NCI-H2171 treated with DMSO at 0.1 percent for 48 hours (cell line): Measurements from ENCODE around the gene TOR2A.

ENCODE experiments used
- DNase-seq: peaks from one replicate; lab custom pipeline; 2025; lab: John Stamatoyannopoulos, UW

TOR2A gene

DNA sequence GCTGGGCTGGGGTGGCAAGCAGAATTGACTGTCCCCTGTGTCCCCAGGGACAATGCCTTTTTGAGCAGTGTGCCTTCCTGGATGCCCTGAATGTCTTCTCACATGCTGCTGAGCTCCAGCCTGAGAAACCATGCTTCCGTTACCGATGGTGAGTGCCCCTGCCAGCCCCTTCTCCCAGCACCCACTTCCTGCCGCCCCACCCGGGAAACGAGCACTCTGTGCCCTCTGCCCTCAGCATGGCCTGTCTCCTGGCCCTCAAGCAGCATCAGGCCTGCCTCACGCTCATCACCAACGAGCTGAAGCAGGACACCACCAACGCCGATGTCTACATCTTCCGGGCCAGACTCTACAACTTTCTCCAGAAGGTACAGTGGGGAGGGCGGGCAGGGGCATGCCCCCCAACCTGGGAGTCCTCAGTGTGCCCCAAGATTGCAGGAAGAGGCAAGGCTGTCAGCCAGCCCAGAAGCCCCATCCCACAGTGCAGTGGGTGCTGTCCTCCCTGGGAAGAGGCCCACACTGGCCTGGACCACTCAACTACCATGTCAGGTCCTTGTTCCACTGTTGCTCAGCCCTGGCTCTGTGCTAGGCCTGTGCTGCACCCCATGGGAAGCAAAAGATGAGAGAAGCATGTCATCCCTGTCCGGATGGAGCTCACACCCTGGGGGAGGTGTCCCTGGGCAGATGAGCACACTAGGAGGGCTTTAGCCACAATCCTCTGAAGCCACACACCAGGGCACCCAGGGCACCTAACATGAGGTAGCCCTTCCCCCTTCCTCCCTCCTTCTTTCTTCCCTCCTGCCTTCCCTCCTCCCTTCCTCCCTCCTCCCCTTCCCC lies 14.8 kb downstream of the TOR2A start:
- DNase-seq: no peak

DNA sequence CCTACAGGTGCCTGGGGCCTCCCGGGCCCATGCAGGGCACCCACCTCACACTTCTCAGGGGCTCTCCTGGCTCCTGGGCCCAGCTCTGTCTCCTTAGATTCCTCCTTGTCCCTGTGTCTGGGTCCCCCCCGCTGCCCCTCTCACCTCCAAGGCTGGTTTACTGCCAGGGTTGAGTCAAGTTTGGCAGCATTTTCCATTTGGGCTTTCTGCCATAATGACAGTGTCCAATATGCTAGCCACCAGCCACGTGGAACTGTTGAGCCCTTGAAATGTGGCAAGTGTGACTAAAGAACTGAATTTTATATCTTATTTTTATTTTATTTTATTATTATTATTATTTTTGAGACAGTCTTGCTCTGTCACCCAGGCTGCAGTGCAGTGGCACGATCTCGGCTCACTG lies 17.3 kb downstream of the TOR2A start:
- DNase-seq: no peak

DNA sequence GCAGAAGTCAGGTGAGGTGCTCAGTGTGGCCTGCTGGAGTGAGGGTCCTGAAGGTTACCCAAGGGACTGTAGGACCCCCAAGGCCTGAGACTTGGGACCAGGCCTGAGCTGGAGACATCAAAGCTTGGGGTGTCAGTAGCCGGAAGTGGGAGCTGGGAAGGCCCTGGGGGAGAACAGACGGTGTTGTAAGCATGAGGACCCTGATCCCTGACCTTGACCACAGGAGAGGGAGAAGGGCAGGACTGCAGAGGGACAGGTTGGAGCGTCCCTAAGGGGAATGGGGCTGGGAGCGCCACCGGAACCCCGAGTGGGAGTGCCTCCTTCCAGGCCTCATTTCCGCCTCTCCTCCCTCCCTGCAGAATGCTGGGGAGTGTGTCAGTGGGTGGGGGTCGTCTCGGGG lies 18.7 kb downstream of the TOR2A start:
- no peak for DNase-seq

DNA sequence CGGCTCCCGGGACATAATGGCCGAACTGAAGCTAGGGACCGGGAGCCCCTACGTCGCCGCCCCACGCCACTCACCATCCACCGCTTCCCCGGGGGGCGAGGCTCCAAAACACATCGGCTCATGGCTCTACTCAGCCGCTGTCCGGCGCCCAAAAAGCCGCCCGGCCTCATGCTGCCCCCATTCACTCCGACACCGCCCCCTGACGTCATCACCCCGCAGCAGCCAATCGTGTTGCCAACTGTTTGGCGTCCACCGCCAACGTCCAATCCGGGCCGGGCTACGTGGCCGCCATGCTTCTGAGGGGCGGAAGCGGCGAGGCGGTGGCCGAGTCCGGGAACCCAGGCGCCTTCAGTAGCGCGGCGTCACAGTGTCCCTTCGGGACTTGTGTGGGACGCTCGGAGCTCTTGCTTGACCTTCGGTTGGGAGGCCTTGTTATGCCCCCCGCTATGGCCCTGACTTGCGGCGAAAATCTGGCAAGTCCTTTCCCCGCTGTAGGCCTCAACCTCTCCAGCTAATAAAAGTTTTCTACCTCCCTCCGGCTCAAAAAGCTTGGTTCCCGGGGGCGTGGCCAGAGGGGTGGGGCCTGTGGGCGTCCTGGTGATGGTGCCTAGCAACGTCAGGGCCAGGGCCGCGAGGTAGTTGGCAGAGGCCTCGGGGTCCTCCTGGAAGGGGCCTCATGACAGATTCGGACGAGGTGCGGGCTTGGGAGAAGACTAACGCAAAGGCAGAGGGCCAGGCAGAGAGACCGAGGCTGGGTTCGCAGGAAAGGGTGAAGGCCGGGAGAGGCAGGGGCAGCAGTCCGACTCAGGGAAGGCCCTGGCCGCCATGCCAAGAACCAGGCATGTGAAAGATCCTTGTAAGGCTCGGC lies 19.4 kb downstream of the TOR2A start, which contains the start of the genes PTRH1 and TTC16:
PTRH1 (minus strand) TSS at position 194 of the 868 bp plus-strand sequence; CDS start at position 170, 24 bp downstream.
TTC16 (plus strand) TSS at position 610 of the 868 bp plus-strand sequence; CDS start at position 677, 67 bp downstream.
- DNase-seq: peak; percentile 97

DNA sequence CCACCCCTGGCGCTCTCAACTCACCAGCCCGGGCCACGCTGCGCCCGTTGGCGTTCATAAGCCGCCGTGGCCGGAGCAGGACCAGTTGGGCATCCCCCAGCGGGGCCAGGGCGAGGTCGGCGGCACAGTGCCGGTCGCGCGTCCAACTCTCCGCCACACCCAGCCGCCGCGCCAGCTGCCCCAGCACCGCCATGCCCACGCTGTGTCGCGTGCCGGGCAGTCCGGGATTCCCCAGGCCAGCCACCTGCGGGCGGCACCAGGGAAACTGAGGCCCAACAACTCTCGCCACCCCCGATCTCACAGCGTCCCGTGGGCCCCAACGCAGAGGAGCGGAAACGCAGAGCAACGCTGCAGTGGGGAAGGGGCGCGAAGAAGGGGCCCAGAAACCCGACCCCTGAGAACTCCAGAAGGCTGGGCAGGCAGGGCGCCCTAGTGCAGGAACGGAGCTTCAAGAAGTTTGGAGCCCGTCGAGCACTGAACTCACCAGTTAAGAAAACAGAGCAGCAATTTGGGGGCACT lies 20.1 kb downstream of the TOR2A start:
- DNase-seq: no peak

DNA sequence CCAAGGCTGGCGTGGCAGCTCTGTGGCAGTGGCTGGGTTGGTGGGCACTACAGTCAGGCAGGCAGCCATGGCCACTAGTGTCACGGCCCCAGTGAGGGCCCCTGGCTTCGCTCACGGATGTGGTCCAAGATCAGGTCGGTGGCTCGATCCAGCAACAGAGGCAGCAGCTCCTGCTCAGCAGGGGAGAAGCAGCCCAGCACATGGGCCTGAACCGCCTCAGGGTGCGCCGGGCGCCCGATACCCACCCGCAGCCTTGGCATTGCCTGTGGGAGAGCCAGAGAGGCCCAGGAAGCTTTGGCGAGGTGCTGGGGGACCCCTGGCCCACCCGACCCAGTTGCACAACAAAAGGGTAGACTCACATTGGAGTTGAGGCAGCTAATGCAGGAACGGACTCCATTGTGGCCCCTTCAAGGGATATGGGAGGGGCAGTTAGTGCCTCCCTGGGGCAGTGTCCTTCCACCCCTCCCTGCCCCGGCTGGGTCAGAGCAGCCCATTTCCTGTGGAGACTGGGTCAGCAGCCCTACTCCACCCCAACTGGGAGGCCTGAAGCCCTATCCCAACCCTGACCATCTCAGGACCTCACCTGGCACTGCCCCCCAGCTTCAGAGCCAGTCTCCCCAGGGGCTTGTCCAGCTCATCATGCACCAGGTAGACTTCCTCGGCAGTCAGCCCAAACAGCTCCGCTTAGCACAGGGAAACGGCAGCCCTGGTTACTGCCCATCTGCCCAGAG lies 20.9 kb downstream of the TOR2A start:
- DNase-seq: no peak

DNA sequence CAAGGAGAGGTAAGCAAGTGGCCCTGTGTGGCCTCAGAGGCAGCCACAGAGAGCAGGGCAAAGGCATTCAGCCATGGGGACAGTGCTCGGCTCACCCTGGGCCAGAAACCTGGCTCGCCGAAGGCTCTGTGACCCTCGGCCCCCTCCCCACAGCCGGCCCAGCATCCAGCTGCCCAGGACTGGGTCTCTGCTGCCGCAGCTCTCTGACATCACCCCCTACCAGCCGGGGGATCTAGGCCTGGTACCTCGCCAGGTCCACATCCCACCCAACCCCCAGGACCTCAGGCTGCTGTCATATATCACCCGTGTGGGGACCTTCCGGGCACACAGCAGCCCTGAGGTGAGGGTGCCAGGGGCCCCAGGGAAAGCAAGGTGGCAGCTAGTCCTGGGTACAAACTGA lies 22.2 kb downstream of the TOR2A start:
- no peak for DNase-seq

DNA sequence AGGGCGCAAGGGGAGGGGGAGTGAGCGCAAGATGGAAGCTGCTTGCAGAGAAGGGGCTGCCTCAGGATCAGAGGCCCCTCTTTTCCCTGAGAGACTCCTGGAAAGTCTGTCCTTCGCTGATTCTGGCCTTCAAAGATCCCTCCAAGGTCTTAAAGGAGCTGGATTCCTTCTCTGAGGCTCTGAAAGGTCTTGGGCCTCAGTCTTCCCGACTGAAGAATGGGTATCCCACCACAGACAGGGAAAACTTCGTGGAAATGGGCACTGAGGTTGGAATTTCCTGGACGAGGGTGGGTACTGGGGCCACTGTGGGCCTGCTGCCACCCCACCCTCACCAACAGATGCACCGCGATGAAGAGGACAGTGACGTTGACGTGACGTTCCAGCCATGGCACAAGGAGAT lies 22.7 kb downstream of the TOR2A start:
- no peak for DNase-seq

DNA sequence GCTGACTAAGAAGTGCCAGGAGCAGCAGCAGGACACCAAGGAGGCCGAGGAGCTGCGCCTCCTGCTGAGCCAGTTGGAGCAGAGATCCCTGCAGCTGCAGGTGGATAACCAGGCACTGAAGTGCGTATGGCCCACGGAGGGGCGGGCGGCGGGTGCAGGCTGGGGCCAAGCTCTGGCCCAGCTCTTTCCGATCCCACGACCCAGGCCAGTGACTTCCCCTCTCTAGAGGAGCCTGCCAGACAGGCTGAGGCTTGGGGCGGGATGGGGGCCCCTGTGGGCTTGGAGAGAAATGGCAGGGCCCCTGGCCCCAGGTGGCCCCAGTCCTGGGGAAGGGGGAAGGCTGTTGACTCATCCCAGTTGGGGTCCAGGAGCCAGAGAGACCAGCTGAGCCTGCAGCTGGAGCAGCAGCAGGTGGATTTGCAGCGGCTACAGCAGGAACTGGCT lies 23.2 kb downstream of the TOR2A start:
- DNase-seq: peak; percentile 74

DNA sequence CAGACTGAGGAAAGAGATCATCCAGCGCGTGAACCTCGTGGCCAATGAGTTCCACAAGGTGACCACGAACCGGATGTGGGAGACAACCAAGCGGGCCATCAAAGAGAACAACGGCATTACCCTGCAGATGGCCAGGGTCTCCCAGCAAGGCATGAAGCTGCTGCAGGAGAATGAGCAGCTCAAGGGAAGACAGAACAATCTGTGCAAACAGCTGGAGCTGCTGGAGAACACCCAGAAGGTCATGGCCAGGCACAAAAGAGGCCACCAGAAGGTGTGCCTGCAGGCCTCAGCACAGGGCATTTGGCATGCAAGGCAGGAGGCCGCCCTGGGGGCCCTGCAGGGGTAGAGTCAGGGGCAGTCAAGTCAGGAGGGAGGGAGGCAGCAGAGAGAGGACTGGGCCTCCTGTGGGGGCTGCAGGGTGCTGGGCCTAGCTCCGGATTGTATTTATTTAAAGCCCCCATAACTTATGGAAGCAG lies 23.8 kb downstream of the TOR2A start:
- DNase-seq: peak; percentile 56

DNA sequence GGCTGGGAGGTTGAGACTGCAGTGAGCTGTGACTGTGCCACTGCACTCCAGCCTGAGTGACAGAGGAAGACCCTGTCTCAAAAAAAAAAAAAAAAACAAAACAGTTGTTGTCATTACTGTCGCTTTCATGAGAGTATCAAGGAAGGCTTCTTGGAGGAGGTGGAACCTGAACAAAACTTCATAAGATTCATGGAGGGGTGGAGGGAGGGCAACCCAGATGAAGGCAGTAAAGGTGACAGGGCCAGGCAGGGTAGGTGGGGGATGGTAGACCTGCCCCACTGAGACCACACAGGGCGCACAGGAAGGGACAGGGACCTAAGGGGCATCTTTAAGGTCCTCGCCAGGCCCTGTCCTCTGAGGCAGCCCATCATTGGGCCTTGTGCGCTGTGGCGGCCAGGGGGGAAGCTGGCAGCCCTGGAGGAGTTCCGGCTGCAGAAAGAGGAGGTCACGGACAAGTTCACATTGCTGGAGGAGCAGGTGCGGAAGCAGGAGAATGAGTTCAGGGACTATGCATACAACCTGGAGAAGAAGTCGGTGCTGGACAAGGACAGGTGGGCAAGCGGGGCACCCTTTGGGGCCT lies 24.8 kb downstream of the TOR2A start:
- no peak for DNase-seq

DNA sequence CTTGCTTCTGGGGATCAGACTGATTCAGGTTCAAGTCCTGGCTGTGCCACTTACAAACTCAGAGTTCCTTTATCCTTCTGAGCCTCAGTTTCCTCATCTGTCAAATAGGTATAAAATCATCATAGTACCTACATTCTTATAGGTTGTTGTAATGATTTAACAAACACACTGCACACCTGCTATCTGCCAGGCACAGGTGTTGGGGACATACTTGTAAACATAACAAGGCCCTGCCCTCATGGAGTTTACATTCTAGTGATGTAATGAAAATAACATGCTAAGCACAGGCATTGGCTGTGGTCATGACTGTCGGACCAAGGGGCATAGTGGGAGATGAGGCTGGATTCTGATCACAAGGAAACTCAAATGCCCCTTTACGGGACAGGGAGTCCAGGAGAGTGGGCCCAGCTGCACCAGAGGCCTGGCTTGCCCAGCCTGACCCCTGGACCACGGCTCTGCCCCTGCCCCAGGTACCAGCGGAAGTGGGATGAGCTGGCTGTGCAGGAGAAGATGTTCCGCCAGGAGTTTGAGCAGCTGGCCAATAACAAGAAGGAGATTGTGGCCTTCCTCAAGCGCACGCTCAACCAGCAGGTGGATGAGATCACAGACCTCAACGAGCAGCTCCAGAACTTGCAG lies 26.0 kb downstream of the TOR2A start:
- no peak for DNase-seq

DNA sequence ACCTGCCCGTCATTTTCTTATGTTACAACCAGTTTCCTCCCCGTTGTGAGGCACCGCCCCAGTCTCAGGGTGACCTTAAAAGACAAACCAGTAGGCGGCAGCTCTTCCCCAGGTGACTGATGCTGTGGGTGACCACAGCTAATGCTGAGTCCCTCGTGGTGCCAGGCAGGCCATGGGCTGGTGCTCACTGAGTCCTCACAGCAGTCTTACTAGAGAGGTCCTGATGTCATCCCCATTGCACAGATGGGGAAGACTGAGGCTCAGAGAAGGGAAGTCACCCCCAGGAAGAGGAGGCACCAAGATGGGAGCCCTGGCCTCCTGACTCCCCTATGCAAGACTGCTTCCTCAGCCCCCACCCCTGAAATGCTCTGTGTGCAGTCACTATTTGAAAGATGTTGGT lies 27.3 kb downstream of the TOR2A start:
- DNase-seq: no peak

DNA sequence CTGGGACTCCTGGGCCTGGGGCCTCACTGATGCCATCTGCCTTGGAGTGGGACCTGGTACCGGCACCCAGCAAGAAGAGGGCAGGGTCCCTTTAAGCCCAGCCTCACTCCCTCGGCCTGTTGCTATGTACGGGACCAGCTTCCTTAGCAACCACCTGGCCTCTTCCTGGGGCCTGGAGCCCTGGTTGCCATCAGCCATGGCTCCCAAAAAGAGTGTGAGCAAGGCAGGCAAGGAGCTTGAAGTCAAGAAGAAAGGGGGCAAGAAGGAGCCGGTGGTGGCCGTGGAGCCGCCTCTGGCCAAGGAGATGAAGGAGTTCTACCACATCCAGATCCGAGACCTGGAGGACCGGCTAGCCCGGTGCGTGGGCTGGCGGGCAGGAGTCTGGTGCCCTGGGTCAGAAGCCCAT lies 28.3 kb downstream of the TOR2A start, which contains the start of gene CFAP157:
CFAP157 (plus strand) TSS at position 153 of the 406 bp plus-strand sequence; CDS start at position 197, 44 bp downstream.
- no peak for DNase-seq

DNA sequence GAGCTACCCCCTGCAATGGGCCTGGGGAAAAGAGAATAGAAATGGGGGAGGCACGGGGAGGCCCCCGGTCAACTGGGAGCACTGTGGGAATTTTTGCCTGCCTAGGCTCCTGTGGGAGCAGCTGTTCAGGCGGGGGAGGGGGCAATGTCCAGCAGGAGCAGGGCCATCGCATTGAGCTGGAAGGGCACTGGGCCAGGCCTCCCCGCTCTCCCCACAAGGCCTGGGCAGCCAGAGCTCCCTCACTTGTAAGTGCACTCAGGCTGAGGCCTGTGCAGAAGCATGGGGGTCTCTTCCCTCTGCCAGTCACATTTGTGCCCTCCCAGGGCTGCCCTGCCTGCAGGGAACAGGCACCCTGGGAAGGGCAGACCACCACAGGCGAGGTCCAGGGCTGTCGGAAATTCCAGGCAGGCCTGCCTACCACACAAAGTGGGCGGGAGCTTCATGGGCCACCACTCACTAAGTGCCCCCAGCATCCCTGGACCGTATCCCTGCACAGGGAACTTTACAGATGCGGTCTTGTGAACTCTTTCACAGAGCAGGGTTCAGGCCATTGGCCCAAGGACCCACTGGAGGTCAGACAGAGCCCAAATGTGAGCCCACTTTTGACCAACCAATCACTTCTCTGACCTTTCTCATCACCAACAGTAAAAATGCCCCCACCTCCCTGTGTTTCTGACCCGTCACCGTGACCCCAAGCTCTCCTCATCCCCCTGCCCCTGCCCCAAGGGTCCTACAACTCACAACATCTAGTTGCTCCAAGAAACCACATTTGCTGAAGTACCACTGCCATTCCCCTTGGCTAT lies 29.3 kb downstream of the TOR2A start:
- DNase-seq: no peak

DNA sequence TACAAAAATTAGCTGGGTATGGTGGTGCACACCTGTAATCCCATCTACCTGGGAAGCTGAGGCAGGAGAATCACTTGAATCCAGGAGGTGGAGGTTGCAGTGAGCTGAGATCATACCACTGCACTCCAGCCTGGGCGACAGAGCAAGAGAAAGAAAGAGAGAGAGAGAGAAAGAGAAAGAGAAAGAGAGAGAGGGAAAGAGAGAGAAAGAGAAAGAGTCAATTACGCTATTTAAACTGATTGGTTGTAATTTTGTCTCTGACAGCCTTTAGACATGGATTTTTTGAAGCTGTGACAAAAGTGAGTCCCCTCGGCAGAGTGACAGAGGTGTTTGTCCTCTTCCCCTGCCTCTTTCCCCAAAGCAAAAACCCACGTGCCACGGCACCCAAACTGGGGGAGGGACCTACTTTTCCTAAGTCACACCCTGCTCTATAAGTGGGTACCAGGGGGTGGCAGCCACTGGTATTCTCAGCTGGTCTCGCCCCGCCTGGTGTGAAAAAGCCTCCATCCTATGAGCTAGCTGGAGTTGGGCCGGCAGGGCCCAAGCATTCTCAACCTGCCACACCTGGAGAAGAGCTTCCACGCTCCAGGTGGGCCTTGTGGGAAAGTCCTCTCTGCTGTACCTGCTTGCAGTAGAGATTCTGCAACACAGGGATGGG lies 31.7 kb downstream of the TOR2A start:
- no peak for DNase-seq

DNA sequence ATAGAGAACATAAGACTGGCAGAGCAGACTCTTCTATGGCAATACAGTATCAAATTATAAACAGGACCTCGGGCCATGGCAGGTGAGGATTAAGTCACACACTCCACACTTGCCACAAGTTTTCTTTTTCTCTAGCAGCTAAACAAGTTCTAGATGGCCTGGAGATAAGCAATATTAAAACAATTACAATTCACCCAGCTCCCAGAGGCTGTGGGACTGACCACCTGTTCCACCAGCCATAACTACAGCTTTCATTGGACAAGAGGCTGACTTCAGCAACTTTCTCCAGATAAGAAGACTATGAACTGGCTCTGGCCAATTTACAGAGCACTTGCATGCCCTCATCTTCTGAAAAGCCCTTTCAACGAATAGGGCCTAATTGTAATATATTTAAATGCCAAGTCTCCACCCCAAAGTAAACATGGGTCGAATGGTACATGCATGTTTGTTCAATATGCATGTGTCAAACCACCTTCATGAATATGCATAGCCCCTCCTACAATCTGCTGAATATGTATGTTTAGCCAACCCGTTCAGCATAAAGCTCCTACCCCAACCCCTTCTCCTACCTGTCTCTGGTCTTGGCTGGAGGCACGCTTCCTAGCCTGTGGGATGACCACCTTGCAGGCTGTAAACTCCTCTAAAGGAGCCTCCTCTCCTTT lies 34.4 kb downstream of the TOR2A start:
- DNase-seq: no peak

DNA sequence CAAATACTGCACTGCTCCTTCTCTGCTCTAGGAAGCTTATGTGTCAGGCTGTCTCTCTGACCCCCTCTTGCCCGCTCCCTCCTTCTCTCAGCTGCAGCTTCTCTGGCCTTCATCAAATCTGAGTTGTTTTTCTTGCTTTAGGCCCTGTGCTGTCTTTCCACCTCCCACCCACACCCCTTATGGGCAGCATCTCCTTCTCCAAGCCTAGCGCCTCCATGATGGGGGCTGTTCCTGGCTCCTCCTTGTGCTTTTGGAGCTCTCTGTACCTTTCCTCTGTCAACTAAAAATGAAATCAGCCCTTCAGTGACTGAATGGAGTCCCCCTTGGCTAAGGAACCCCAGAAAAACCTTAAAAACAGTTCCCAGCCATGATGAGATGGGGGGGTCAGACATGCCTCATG lies 35.0 kb downstream of the TOR2A start:
- DNase-seq: no peak
